DND-41 (cell line): ENCODE results near the gene SPEF2.

ENCODE experiments used
- ATAC-seq: fragments of 200-7000 bp; cut with Tn5 transposase; 3 replicates; pipeline ENCODE4 v1.9.1; 2021; ENCODE audit warnings: low read depth; ENCODE audit not compliant: insufficient read depth
- DNase-seq: peaks from one replicate; pipeline ENCODE4 v3.0.0-alpha.2; 2020
- H2AFZ ChIP-seq: 2 replicates; pipeline ENCODE4 v1.6.0; 2012; ENCODE audit warnings: low read depth, low read length
- H3K27ac ChIP-seq: 2 replicates; pipeline ENCODE4 v1.5.1; 2012; ENCODE audit warnings: low read length, inconsistent platforms
- H3K27me3 ChIP-seq: fragments of 200-600 bp; sonication (generic); 2 replicates; pipeline ENCODE4 v1.6.0; 2012; ENCODE audit warnings: low read length, mild to moderate bottlenecking, inconsistent platforms; ENCODE audit not compliant: insufficient read depth, poor library complexity
- H3K36me3 ChIP-seq: 2 replicates; pipeline ENCODE4 v1.5.1; 2012; ENCODE audit warnings: low read length, inconsistent platforms; ENCODE audit not compliant: insufficient read depth
- H3K4me1 ChIP-seq: 2 replicates; pipeline ENCODE4 v1.5.1; 2012; ENCODE audit warnings: mild to moderate bottlenecking, low read length; ENCODE audit not compliant: insufficient read depth
- H3K4me2 ChIP-seq: 2 replicates; pipeline ENCODE4 v1.6.0; 2012; ENCODE audit warnings: mild to moderate bottlenecking, moderate library complexity, low read length, inconsistent platforms; ENCODE audit not compliant: insufficient read depth
- H3K4me3 ChIP-seq, 2 experiments: fragments of 200-600 bp in 1 of 2; shearing (Covaris generic) in 1 of 2; 2 replicates each; pipeline ENCODE4 v1.5.1; 2012 to 2016; ENCODE audit warnings: inconsistent platforms in 2 of 2, low read length in 2 of 2, mild to moderate bottlenecking in 2 of 2, low read depth in 1 of 2, moderate library complexity in 1 of 2
- H3K79me2 ChIP-seq: 2 replicates; pipeline ENCODE4 v1.6.0; 2012; ENCODE audit warnings: low read length, inconsistent platforms; ENCODE audit not compliant: insufficient read depth
- H3K9ac ChIP-seq: 2 replicates; pipeline ENCODE4 v1.6.0; 2012; ENCODE audit warnings: low read depth, mild to moderate bottlenecking, inconsistent platforms, low read length, moderate library complexity
- H3K9me3 ChIP-seq: 2 replicates; pipeline ENCODE4 v1.5.1; 2012; ENCODE audit warnings: low read length, moderate library complexity, mild to moderate bottlenecking, inconsistent platforms; ENCODE audit not compliant: insufficient read depth, severe bottlenecking
- H4K20me1 ChIP-seq: 2 replicates; pipeline ENCODE4 v1.6.0; 2012; ENCODE audit warnings: low read length; ENCODE audit not compliant: insufficient read depth
- CTCF ChIP-seq: IDR thresholded peaks from 2 replicates; pipeline ENCODE4 v1.5.1; 2012; ENCODE audit warnings: borderline replicate concordance, low read length, moderate library complexity, mild to moderate bottlenecking; ENCODE audit not compliant: poor library complexity, severe bottlenecking; ENCODE audit errors: extremely low read depth
- EZH2 ChIP-seq: IDR thresholded peaks from 3 replicates; pipeline ENCODE4 v1.6.1; 2012; ENCODE audit warnings: borderline replicate concordance, low read depth, mild to moderate bottlenecking, moderate library complexity, low read length, inconsistent platforms; ENCODE audit not compliant: severe bottlenecking

The SPEF2 gene

GRCh38 chr5:35755966-35756365, 138.3 kb downstream of the SPEF2 start:
- DNase-seq (no peak), ATAC-seq (no peak)
- Histone ChIP-seq H3K9ac (no peak overlapping the region), H4K20me1 (no peaks in the 10 kb centered on the region), H3K4me2 (no peak overlapping the region), H3K4me1 (no peaks in the 10 kb centered on the region), H3K36me3 (no peaks in the 10 kb centered on the region), H3K4me3 (no peak overlapping the region), H3K79me2 (no peaks in the 10 kb centered on the region), H3K9me3 (no peaks in the 10 kb centered on the region), H2AFZ (no peak overlapping the region), H3K27me3 (no peaks in the 10 kb centered on the region), H3K27ac (no peak overlapping the region)
- TF ChIP-seq EZH2 (no peak), CTCF (no peak)

GRCh38 chr5:35758151-35758724, 140.6 kb downstream of the SPEF2 start:
- H3K4me2 ChIP-seq = no peak overlapping the region
- no peaks in the 10 kb centered on the region for H3K36me3 ChIP-seq
- no peaks in the 10 kb centered on the region for H3K9me3 ChIP-seq
- no peaks in the 10 kb centered on the region for H3K79me2 ChIP-seq
- H2AFZ ChIP-seq = no peak overlapping the region
- no peaks in the 10 kb centered on the region for H4K20me1 ChIP-seq
- no peaks in the 10 kb centered on the region for H3K4me1 ChIP-seq
- DNase-seq (no peak), ATAC-seq (no peak)
- no peak overlapping the region for H3K27ac ChIP-seq
- no peak overlapping the region for H3K4me3 ChIP-seq
- TF ChIP-seq EZH2 = no peak
- no peak for TF ChIP-seq CTCF
- H3K27me3 ChIP-seq = no peaks in the 10 kb centered on the region
- no peak overlapping the region for H3K9ac ChIP-seq

- ATAC-seq (no peak), DNase-seq (no peak)
- Histone ChIP-seq H2AFZ (no peak overlapping the region), H3K4me1 (no peaks in the 10 kb centered on the region), H3K36me3 (no peaks in the 10 kb centered on the region), H3K4me3 (no peak overlapping the region), H3K79me2 (no peaks in the 10 kb centered on the region), H3K9ac (no peak overlapping the region), H3K27me3 (no peaks in the 10 kb centered on the region), H3K27ac (no peak overlapping the region), H3K4me2 (no peak overlapping the region), H4K20me1 (no peaks in the 10 kb centered on the region), H3K9me3 (no peaks in the 10 kb centered on the region)
- TF ChIP-seq CTCF = no peak
- no peak for TF ChIP-seq EZH2
These were observed 143.9 kb downstream of the SPEF2 start for GRCh38 chr5:35761541-35761940.

- no peak for ATAC-seq
- no peak overlapping the region for H2AFZ ChIP-seq
- H3K27me3 ChIP-seq = no peaks in the 10 kb centered on the region
- no peak for DNase-seq
- H3K4me1 ChIP-seq = no peaks in the 10 kb centered on the region
- H3K4me3 ChIP-seq = no peak overlapping the region
- TF ChIP-seq EZH2 (no peak), CTCF (no peak)
- H3K9me3 ChIP-seq = no peaks in the 10 kb centered on the region
- H3K27ac ChIP-seq = no peak overlapping the region
- H3K9ac ChIP-seq = no peak overlapping the region
- no peaks in the 10 kb centered on the region for H3K36me3 ChIP-seq
- H3K79me2 ChIP-seq = no peaks in the 10 kb centered on the region
- H3K4me2 ChIP-seq = no peak overlapping the region
- no peaks in the 10 kb centered on the region for H4K20me1 ChIP-seq
These were observed 144.7 kb downstream of the SPEF2 start for GRCh38 chr5:35762368-35762767.
